HG03520 (cell line): ENCODE data around the gene SMAP1.
A peak's percentile ranks its signal among the peaks of the same experiment; 100 is the strongest.

Experiments used
- ATAC-seq: cut with Tn5 transposase; IDR thresholded peaks from one replicate; pipeline ENCODE4 v1.9.1; 2021; ENCODE audit warnings: mild to moderate bottlenecking, moderate library complexity; ENCODE audit not compliant: unreplicated experiment

The SMAP1 gene

GRCh38 chr6:70667711-70668498 lies at the start of gene SMAP1:
Gene SMAP1 (plus strand): TSS chr6:70667883. CDS start chr6:70668024, 141 bp downstream.
- ATAC-seq = peak; percentile 88

GRCh38 chr6:70620746-70621145 lies 46.9 kb upstream of the SMAP1 start:
- ATAC-seq = no peak

DNA sequence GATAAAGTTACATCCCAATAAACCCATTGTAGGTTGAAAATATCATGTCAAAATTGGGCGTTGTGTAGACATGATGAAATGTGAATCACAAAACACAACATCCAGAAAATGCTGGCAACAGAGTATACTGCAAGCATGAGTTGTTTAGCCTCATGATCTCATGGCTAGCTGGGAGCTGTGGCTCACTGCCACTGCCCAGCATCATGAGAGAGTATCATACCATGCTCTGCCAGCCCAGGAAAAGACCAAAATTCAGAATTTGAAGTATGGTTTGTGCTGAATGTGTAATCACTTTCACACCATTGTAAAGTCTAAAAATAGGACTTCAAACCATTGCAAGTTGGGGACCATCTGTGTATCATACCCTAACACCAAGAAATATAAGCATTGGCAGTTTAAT lies 45.2 kb upstream of the SMAP1 start:
- ATAC-seq = no peak

DNA sequence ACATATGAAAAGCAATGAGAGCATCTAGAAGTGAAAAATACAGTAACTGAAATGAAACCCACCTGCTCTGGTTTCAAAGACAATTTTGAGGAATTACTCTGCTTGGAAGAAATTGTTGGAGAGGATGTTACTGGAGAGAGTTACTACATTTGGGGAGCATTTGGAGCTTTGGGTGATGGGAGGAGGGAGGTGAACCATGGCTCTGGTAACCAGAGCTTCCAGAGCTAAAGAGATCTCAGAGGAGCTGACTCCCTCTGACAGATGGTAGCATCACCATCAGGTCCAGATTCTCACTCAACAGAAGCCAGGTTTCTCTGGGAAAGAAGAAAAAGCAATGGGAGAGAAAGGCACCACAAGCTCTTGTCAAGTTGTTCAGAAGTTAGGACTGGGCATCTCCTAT lies 42.2 kb upstream of the SMAP1 start:
- ATAC-seq = no peak

GRCh38 chr6:70627500-70628254 lies 40.0 kb upstream of the SMAP1 start:
- no peak for ATAC-seq

GRCh38 chr6:70629929-70630328 lies 37.8 kb upstream of the SMAP1 start:
- ATAC-seq = no peak

DNA sequence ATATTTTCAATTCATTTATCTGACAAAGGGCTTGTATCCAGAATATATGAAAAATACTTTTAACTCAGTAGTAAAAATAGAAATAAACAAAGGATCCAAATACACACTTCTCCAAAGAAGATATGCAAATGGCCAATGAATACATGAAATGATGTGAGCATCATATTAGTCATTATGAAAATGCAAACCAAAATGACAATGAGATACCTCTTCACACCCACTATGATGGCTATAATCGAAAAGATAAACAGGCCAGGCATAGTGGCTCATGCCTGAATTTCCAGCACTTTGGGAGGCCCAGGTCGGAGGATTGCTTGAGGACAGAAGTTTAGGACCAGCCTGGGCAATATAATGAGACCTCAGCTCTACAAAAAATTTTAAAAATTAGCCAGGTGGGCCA lies 33.8 kb upstream of the SMAP1 start:
- ATAC-seq = no peak

GRCh38 chr6:70636596-70636995 lies 31.1 kb upstream of the SMAP1 start:
- ATAC-seq = no peak

DNA sequence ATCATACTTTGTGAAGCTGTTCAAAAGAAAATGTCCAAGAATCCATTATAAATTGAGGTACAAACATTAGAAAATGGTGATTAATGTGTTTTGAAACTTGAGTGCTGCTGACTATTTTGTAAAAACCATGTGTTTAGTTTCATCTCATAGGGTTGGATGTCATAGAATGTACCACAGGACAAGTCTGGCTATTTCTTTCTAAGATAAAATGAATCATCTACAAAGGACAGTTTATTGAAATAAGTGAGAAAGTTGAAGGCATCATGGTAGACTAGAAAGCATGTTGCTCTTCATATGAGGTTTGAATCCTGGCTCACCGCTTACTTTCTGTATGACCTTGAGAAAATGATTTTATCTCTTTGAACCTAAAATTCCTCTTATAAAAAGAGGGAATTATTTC lies 29.2 kb upstream of the SMAP1 start:
- ATAC-seq = no peak

GRCh38 chr6:70651326-70651905 lies 16.3 kb upstream of the SMAP1 start:
- no peak for ATAC-seq

DNA sequence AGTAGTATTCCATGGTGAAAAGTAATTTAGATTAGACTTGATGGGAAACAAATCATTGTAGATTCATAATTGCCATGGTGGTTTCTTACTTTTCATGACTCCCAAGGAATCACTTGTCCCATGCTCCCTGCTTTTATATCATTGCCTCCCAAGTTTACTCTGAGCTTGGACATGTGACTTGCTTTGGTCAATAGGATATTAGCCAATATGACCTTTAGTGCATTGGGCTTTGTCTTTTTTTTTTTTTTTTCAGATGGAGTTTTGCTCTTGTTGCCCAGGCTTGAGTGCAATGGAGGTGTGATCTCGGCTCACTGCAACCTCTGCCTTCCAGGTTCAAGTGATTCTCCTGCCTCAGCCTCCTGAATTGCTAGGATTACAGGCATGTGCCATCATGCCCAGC lies 15.5 kb upstream of the SMAP1 start:
- no peak for ATAC-seq

DNA sequence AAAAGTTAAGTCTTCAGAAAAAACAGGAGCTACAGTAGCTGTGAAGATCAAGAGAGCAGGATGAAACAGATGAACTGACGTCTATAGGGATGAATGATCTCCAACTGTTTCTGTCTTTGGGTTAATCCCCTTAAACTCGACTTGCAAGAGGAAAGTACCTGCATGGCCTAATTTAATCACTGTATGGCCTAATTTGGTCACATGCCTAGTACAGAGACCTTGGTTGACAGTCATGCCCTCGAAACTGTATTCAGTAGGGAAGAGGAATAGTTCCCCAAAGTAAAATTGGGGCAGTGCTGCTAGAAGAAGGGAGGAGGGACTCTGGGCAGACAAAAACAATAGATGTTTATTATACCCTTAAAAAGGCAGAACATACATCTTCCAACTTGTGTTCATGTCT lies 10.0 kb upstream of the SMAP1 start:
- ATAC-seq = no peak

- no peak for ATAC-seq
Measured at GRCh38 chr6:70663881-70664466, 3.7 kb upstream of the SMAP1 start.

DNA sequence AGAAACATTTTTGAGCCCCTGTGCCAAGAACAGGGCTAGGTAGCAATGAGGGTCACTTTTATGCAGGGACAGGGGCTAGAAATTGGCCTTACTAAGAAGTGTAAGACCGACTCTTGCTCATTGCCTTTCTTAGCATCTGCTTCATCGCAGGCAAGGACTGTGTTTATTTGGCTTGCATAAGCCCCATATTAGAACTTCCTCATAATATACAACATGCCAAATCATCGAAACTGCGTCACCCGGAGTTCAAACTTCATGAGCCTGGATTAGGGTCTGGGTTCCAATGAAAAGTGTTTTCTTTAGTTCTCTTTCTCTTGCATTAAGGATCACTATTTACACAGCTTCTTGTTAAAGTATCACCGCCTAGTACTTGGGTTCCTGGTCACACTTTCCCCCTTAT lies 977 bp upstream of the SMAP1 start:
- ATAC-seq = no peak

DNA sequence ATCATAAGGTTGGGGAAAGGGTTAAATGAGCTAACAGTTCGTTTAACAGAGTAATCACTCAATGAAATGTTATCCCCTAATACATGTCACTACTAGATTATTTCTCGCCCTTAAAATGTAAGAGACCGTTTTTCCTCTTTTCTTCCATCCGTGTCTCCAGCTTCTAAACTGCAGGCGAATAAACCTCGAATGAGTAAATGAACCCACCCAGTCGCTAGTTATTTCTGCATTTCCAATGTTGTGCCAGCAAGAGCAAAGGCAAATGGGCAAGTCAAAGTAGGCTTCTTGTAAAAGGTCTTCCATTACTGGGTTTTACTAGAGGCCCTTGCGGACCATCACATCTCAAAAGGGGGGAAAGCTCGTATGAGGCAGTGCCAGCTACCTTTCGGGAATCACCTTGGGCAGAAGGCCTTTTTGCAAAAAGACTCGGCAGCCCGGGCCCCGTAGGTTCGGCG lies 400 bp upstream of the SMAP1 start:
- no peak for ATAC-seq

GRCh38 chr6:70668499-70668812 lies 773 bp downstream of the SMAP1 start:
- no peak for ATAC-seq

- no peak for ATAC-seq
Measured at GRCh38 chr6:70669133-70669532, 1.4 kb downstream of the SMAP1 start.

- no peak for ATAC-seq
Measured at GRCh38 chr6:70672549-70672948, 4.9 kb downstream of the SMAP1 start.

- no peak for ATAC-seq
Measured at GRCh38 chr6:70673054-70673453, 5.4 kb downstream of the SMAP1 start.

- ATAC-seq = no peak
Measured at GRCh38 chr6:70673601-70674000, 5.9 kb downstream of the SMAP1 start.

GRCh38 chr6:70675822-70676221 lies 8.1 kb downstream of the SMAP1 start:
- no peak for ATAC-seq

DNA sequence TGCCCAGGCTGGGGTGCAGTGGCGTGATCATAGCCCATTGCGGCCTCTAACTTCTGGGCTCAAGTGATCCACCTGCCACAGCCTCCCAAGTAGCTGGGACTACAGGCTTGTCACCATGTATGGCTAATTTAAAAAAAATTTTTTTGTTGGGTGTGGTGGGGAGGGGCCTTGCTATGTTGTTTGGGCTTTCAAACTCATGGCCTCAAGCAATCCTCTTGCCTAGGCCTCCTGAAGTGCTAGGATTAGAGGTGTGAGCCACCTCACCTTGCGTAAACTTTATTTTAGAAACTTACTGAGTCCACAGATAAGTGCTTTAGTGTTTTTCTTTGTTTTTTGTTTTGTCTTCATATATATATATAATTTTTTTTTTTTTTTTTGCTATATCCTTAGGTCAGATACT lies 9.1 kb downstream of the SMAP1 start:
- ATAC-seq = no peak
